K562 (cell line): ENCODE results near the gene IL12A. TPM values are rescaled to one million over a fixed set of nuclear protein-coding genes. Genes with fewer than 3 reads are reported as not detected.

Source experiments
- ATF1 ChIP-seq, 2 experiments: fragments of 450-650 bp in 1 of 2; IDR thresholded peaks; 2 replicates each; pipeline ENCODE4 v1.6.1; 2016; ENCODE audit warnings: missing compliant biosample characterization in 1 of 2, missing genetic modification characterization in 1 of 2
- CTCF ChIP-seq, 3 experiments: IDR thresholded peaks in 2 of 3; conservative IDR thresholded peaks in 1 of 3; 2 replicates each; pipeline ENCODE4 v1.5.1; 2011 to 2012; ENCODE audit warnings: low read length in 3 of 3, mild to moderate bottlenecking in 3 of 3, control low read depth in 2 of 3, improper control_type of control experiment in 1 of 3, inconsistent platforms in 1 of 3, low read depth in 1 of 3, mixed read lengths in 1 of 3, moderate library complexity in 1 of 3; ENCODE audit not compliant: insufficient read depth in 2 of 3
- CUX1 ChIP-seq: fragments of 200-800 bp; sonication (Bioruptor generic); IDR thresholded peaks from 2 replicates; pipeline ENCODE4 v1.6.1; 2016; ENCODE audit warnings: missing genetic modification characterization, missing compliant biosample characterization
- HMBOX1 ChIP-seq: sonication (generic); IDR thresholded peaks from 2 replicates; pipeline ENCODE4 v1.6.1; 2016
- KDM2B ChIP-seq: fragments of 250-450 bp; sonication (Bioruptor Pico); IDR thresholded peaks from 2 replicates; pipeline ENCODE4 v1.8.0; 2021; ENCODE audit warnings: mild to moderate bottlenecking, moderate library complexity
- MYC ChIP-seq, 2 experiments: fragments of 250-450 bp in 1 of 2; sonication (Bioruptor Pico) in 1 of 2; IDR thresholded peaks; 2 replicates each; pipeline versions ENCODE4 v1.5.1 to v1.6.1; 2012 to 2021; ENCODE audit warnings: low read depth in 2 of 2, borderline replicate concordance in 1 of 2, improper control_type of control experiment in 1 of 2, low read length in 1 of 2, mild to moderate bottlenecking in 1 of 2, moderate library complexity in 1 of 2
- NFE2 ChIP-seq: IDR thresholded peaks from 2 replicates; pipeline ENCODE4 v1.6.1; 2014; ENCODE audit warnings: antibody characterized with exemption, low read depth
- NR2C2 ChIP-seq, 2 experiments: fragments of 200-800 bp in 1 of 2; sonication (Bioruptor generic) in 1 of 2; sonication (generic) in 1 of 2; formaldehyde crosslinking in 1 of 2; IDR thresholded peaks; 2 replicates each; pipeline versions ENCODE4 v1.6.1 to v1.8.0; 2016 to 2022; ENCODE audit warnings: mild to moderate bottlenecking in 1 of 2, missing compliant biosample characterization in 1 of 2, missing genetic modification characterization in 1 of 2, missing genetic modification reagents in 1 of 2
- POLR2G ChIP-seq: fragments of 200-400 bp; formaldehyde crosslinking; IDR thresholded peaks from 2 replicates; pipeline ENCODE4 v1.6.1; 2017; ENCODE audit warnings: low read depth, mild to moderate bottlenecking, antibody characterized with exemption, low read length, moderate library complexity
- SUPT5H ChIP-seq: fragments of 450-650 bp; IDR thresholded peaks from 2 replicates; pipeline ENCODE4 v1.6.1; 2016
- TCF3 ChIP-seq: sonication (generic); formaldehyde crosslinking; IDR thresholded peaks from 2 replicates; pipeline ENCODE4 v1.4.0; 2020; ENCODE audit warnings: mild to moderate bottlenecking, missing genetic modification reagents
- TFAM ChIP-seq: fragments of 250-450 bp; sonication (Bioruptor Pico); conservative IDR thresholded peaks from 2 replicates; pipeline ENCODE4 v1.5.0; 2021; ENCODE audit warnings: mild to moderate bottlenecking, moderate library complexity
- ZNF79 ChIP-seq: fragments of 250-450 bp; sonication (Bioruptor Pico); IDR thresholded peaks from 2 replicates; pipeline ENCODE4 v1.4.0; 2020; ENCODE audit warnings: low read depth, mild to moderate bottlenecking, moderate library complexity
- polyA plus RNA-seq, 8 experiments: library from polyadenylated mRNA; depleted of rRNA in 4 of 8; stranded (reverse) in 5 of 8; unstranded in 3 of 8; fragments of >200 nt; fragmentation: Nextera tagmentation in 2 of 8; fragmentation: Illumina TruSeq in 1 of 8; extraction: Ambion mirVana in 2 of 8; extraction: Trizol in 1 of 8; gene quantifications; 2 replicates each; pipeline versions ENCODE4 v1.2.1 to v1.2.3, GENCODE V29; 2011 to 2014; ENCODE audit warnings: inconsistent platforms in 1 of 8, missing spikeins in 1 of 8
- total RNA-seq, 7 experiments: library from RNA; depleted of rRNA in 6 of 7; stranded (reverse); fragments of >200 nt in 6 of 7; fragmentation: Illumina TruSeq in 2 of 7; extraction: Trizol in 2 of 7; gene quantifications; 2 replicates each; pipeline versions ENCODE4 v1.2.1 to v1.2.3, GENCODE V29; 2011 to 2021; ENCODE audit warnings: low replicate concordance in 1 of 7

The IL12A gene
- total and polyA plus RNA-seq, 9 of the 15 experiments (the other 6 are each of a cell fraction or from before 2014, with no cell fraction given), result not detected

GRCh38 chr3:160027541-160028195, 39.0 kb downstream of the IL12A start (continued):
- no peak for TF ChIP-seq CUX1 (CRISPR knock-in tag)
- no peak for TF ChIP-seq MYC (IDR thresholded peaks at IDR 0.05; ENCODE audit: low read depth, low read length)
- TF ChIP-seq MYC (CRISPR knock-in tag; IDR thresholded peaks at IDR 0.05; ENCODE audit: borderline replicate concordance, low read depth), result no peak
- no peak for TF ChIP-seq NR2C2 (CRISPR knock-in tag; IDR thresholded peaks at IDR 0.05)
- TF ChIP-seq NR2C2 (tag; IDR thresholded peaks at IDR 0.05), result peak; percentile 29; the same call in 1 of the 2 replicates
- TF ChIP-seq TCF3 (CRISPR knock-in tag), result no peak
- no peak for TF ChIP-seq POLR2G
- no peak for TF ChIP-seq CTCF (IDR thresholded peaks at IDR 0.05 in 2 of 3, conservative IDR thresholded peaks at IDR 0.05 in 1 of 3; ENCODE audit: insufficient read depth in 2 of 3, low read depth in 1 of 3, low read length in 3 of 3)
- no peak for TF ChIP-seq SUPT5H
- TF ChIP-seq ZNF79 (CRISPR knock-in tag), result no peak
- peak; percentile 93 for TF ChIP-seq NFE2
- TF ChIP-seq ATF1 (CRISPR knock-in tag; IDR thresholded peaks at IDR 0.05), result no peak
- no peak for TF ChIP-seq ATF1 (tag; IDR thresholded peaks at IDR 0.05)
- no peak for TF ChIP-seq TFAM (CRISPR knock-in tag)
- no peak for TF ChIP-seq KDM2B (CRISPR knock-in tag)
- peak; percentile 52; the same call in 1 of the 2 replicates for TF ChIP-seq HMBOX1
